ENCODE measurements around the gene SH3D21. TPM values are rescaled to one million over a fixed set of nuclear protein-coding genes. Genes with fewer than 3 reads are reported as not detected.

Gene SH3D21
- polyA plus RNA-seq, 3 donors, result 0.56 TPM; not detected in 2

GRCh38 chr1:36298640-36299039 lies 7.5 kb upstream of the SH3D21 start:
- no peaks in the 10 kb centered on the region for H3K9me3 ChIP-seq (replicated peaks in 1 of 2; ENCODE audit: control insufficient read depth in 1 of 2, insufficient read depth in 1 of 2, low read length in 2 of 2)
- no peaks in the 10 kb centered on the region for H3K27me3 ChIP-seq (ENCODE audit: control insufficient read depth in 2 of 2, insufficient read depth in 2 of 2, low read length in 2 of 2)
- peaks cover 8 to 19% of the 10 kb centered on the region in 2 donors for H3K4me1 ChIP-seq (ENCODE audit: control insufficient read depth in 1 of 2, insufficient read depth in 2 of 2, low read length in 2 of 2)
- Mint-ChIP-seq H3K27ac (peak overlapping the region in 6 of 7 donors; percentile 65 to 92 (median 84)), H3K4me3 (no peak overlapping the region), H3K4me1 (peaks cover 21% of the 10 kb centered on the region), H3K9me3 (no peaks in the 10 kb centered on the region), H3K27me3 (ENCODE audit: low read depth in 3 of 3) (no peaks in the 10 kb centered on the region), H3K36me3 (peaks cover 77 to 90% of the 10 kb centered on the region in 2 donors)
- no peak overlapping the region for H3K9ac ChIP-seq (ENCODE audit: insufficient read depth, low read length, poor library complexity, severe bottlenecking)
- peaks cover 69% of the 10 kb centered on the region for H4K20me1 ChIP-seq (ENCODE audit: insufficient read depth, low read length)
- 100% methylated on average over 5 of the region's 5 CpGs for WGBS (ENCODE audit: insufficient coverage)
- no peak for DNase-seq
- H3K79me2 ChIP-seq (ENCODE audit: insufficient read depth, low read length), result no peaks in the 10 kb centered on the region
- intact Hi-C loops (cut with micrococcal nuclease), result no loop called here
- TF ChIP-seq CTCF (IDR thresholded peaks at IDR 0.05), result no peak
- no peak overlapping the region for H3K27ac ChIP-seq (ENCODE audit: low read depth in 1 of 2, low read length in 2 of 2)
- peaks cover 79 to 91% of the 10 kb centered on the region in 2 donors for H3K36me3 ChIP-seq (replicated peaks in 1 of 2; ENCODE audit: control insufficient read depth in 1 of 2, insufficient read depth in 2 of 2, low read length in 2 of 2)
- H3K4me3 ChIP-seq (replicated peaks in 1 of 3; ENCODE audit: low read depth in 2 of 3, low read length in 3 of 3), result no peak overlapping the region
- no peak overlapping the region for H2AFZ ChIP-seq (ENCODE audit: insufficient read depth, low read depth, low read length, poor library complexity, severe bottlenecking)
- no peak overlapping the region for H3K4me2 ChIP-seq (replicated peaks; ENCODE audit: extremely low read depth, low read length, poor library complexity, severe bottlenecking)

GRCh38 chr1:36300526-36300925 lies 5.6 kb upstream of the SH3D21 start:
- Histone ChIP-seq H3K4me3 (replicated peaks in 1 of 3; ENCODE audit: low read depth in 2 of 3, low read length in 3 of 3) (no peak overlapping the region), H2AFZ (ENCODE audit: insufficient read depth, low read depth, low read length, poor library complexity, severe bottlenecking) (no peak overlapping the region), H3K27me3 (ENCODE audit: control insufficient read depth in 2 of 2, insufficient read depth in 2 of 2, low read length in 2 of 2) (no peaks in the 10 kb centered on the region), H3K36me3 (replicated peaks in 1 of 2; ENCODE audit: control insufficient read depth in 1 of 2, insufficient read depth in 2 of 2, low read length in 2 of 2) (peaks cover 69 to 77% of the 10 kb centered on the region in 2 donors), H4K20me1 (ENCODE audit: insufficient read depth, low read length) (peaks cover 72% of the 10 kb centered on the region), H3K9me3 (replicated peaks in 1 of 2; ENCODE audit: control insufficient read depth in 1 of 2, insufficient read depth in 1 of 2, low read length in 2 of 2) (no peaks in the 10 kb centered on the region), H3K9ac (ENCODE audit: insufficient read depth, low read length, poor library complexity, severe bottlenecking) (no peak overlapping the region), H3K27ac (ENCODE audit: low read depth in 1 of 2, low read length in 2 of 2) (peak overlapping the region in 1 of 2 donors; percentile 94), H3K4me2 (replicated peaks; ENCODE audit: extremely low read depth, low read length, poor library complexity, severe bottlenecking) (no peak overlapping the region), H3K79me2 (ENCODE audit: insufficient read depth, low read length) (no peaks in the 10 kb centered on the region), H3K4me1 (ENCODE audit: control insufficient read depth in 1 of 2, insufficient read depth in 2 of 2, low read length in 2 of 2) (peaks cover 19 to 30% of the 10 kb centered on the region in 2 donors)
- H3K4me3 Mint-ChIP-seq, result no peak overlapping the region
- peaks cover 39% of the 10 kb centered on the region for H3K4me1 Mint-ChIP-seq
- TF ChIP-seq CTCF (IDR thresholded peaks at IDR 0.05), result no peak
- peak overlapping the region; percentile 82 to 95 (median 92) for H3K27ac Mint-ChIP-seq
- no peaks in the 10 kb centered on the region for H3K9me3 Mint-ChIP-seq
- intact Hi-C loops (cut with micrococcal nuclease), result loop anchor here in 1 of 2 donors (10.0 kb wide), 1 partner anchor 1174 kb away; the partner anchor contains the start of gene ZC3H12A
- DNase-seq, result peak; percentile 74 to 92 (median 85)
- H3K36me3 Mint-ChIP-seq, result peaks cover 73 to 83% of the 10 kb centered on the region in 2 donors
- no peaks in the 10 kb centered on the region for H3K27me3 Mint-ChIP-seq (ENCODE audit: low read depth in 3 of 3)
- no CpG with 5 or more reads among the region's 1 CpG for WGBS (ENCODE audit: insufficient coverage)

Data from CD14-positive monocyte (primary cell).